Measurements from ENCODE around the gene CTRL.

GRCh38 chr16:67944690-67945391 is 13.2 kb upstream of the CTRL start:
- TF ChIP-seq POLR2A (IDR thresholded peaks at IDR 0.05; ENCODE audit: low read depth, low read length), result no peak
- no peak for TF ChIP-seq POLR2AphosphoS5 (IDR thresholded peaks at IDR 0.05; ENCODE audit: insufficient read depth, low read depth, low read length)
- TF ChIP-seq MYC (IDR thresholded peaks at IDR 0.05; ENCODE audit: low read depth, low read length), result no peak

Data from endothelial cell of umbilical vein (primary cell).